T47D (cell line): ENCODE measurements around the gene IFT81.
A peak's percentile ranks its signal among the peaks of the same experiment; 100 is the strongest.
"Not testable (repeated sequence)": the region's sequence is repeated elsewhere in the genome, so short reads cannot be mapped to it uniquely, and the experiment has no call there.

Experiments used
- DNase-seq, 2 experiments: peaks; one replicate each; pipeline versions ENCODE4 v3.0.0 to v3.0.0-alpha.2; 2011 to 2012; ENCODE audit warnings: low read depth in 1 of 2, low spot score in 1 of 2
- JUND ChIP-seq: IDR thresholded peaks from 2 replicates; pipeline ENCODE4 v1.6.1; 2012; ENCODE audit warnings: low read depth
- in situ Hi-C: cut with HindIII; loops from 2 replicates; pipeline ENCODE4 v1.10.0; 2016; ENCODE audit warnings: low sequenced_read_pairs, low pct_unique_long_range_greater_than_20kb

Gene IFT81

DNA sequence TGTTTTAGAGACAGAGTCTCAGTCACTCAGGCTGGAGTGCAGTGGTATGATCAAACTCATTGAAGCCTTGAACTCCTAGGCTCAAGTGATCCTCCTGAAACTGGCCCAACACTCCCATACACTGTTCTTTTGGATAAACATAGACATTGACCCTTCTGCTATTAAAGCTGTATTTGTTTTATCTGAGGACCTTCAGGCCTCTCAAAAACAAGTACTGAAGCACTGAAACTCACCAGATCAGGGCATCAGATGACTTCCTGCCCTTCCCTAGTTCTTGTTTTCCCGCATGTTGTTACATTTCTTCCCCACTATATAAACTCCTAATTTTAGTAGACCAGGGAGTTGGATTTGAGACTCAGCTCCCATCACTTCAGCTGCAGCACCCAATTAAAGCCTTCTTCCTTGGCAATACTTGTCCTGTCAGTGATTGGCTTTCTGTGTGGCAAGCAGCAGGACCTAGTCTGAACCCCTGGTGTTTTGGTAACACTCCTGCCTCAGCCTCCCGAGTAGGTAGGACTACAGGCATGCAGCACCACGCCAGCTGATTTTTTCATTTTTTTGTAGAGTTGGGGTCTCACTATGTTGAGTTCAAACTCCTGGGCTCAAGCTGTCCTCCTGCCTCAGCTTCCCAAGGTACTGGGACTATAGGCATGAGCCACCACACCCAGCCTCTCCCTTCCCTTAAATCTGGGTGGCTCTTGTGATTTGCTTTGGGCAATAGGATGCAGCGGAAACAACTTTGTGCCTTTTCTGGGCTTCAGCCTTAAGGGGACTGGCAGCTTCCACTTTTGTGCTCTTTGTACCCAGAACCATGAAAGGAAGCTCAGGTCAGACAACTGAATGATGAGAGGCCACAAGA is 12.5 kb upstream of the IFT81 start:
- DNase-seq = no peak
- in situ Hi-C loops = no loop called here
- TF ChIP-seq JUND = no peak

DNA sequence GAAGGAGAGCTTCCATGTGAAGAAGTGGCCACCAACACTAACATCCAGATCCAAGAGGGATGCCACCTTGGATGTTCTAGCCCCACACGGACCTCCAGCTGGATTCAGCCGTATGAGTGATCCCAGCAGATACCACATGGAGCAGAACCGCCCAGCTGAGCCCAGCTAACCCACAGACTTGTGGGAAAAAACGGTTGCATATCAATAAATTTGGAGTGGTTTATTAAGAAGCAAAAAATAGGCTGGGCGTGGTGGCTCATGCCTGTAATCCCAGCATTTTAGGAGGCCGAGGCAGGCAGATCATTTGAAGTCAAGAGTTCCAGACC is 11.9 kb upstream of the IFT81 start:
- DNase-seq = no peak
- in situ Hi-C loops = no loop called here

DNA sequence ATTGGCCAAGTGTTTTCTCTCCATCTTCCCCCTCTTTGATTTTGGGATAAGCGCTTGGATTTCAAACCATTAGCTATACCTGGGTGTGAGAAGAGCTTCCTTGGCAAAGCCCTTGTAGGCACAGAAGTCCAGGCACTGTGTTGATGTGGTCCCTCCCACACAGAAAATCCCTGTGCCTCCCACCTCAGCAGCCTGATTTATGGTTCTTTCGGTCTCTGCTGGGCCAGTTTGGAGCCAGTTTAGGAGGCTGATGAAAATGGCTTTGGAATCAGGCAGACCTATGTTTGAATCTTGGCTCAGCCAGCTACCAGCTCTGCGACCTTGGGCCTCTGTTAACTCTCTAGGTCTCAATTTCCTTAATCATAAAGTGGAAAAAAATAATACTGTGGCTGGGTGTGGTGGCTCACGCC is 9.6 kb upstream of the IFT81 start:
- DNase-seq = no peak
- no peak for TF ChIP-seq JUND
- in situ Hi-C loops = no loop called here

More for the DNA sequence above, 11.9 kb upstream of the IFT81 start:
- TF ChIP-seq JUND = no peak

DNA sequence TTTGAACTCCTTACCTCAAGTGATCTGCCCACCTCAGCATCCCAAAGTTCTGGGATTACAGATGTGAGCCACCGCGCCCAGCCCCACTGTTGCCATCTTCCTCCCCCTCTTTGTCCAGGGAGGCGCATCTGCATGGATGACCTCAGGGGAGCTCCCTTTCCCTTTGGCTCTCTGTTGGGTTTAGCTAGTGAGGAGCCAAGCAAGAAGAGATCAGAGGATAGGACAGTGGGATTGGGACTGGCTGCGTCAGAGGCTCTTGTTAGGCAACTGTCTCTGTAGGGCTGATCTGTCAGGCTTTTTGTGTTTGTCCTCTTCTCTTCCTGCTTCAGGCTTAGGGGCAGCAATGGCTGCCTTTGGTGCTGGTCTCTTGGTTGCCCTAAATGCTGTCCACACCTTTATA is 8.5 kb upstream of the IFT81 start:
- in situ Hi-C loops = no loop called here
- DNase-seq = no peak
- no peak for TF ChIP-seq JUND

DNA sequence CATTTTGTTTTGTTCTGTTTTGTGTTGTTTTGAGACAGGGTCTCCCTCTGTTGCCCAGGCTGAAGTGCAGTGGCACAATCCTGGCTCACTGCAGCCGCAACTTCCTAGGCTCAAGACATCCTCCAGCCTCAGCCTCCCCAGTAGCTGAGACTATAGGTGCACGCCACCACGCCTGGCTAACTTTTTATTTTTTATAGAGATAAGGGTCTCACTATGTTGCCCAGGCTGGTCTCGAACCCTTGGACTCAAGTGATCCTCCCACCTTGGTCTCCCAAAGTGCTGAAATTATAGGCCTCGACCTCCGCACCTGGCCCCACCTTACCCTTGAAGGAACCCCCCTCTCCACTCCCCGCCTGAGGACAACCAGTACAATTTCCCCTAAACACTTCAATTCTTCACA is 7.5 kb upstream of the IFT81 start:
- in situ Hi-C loops = no loop called here
- TF ChIP-seq JUND = no peak
- no peak for DNase-seq

DNA sequence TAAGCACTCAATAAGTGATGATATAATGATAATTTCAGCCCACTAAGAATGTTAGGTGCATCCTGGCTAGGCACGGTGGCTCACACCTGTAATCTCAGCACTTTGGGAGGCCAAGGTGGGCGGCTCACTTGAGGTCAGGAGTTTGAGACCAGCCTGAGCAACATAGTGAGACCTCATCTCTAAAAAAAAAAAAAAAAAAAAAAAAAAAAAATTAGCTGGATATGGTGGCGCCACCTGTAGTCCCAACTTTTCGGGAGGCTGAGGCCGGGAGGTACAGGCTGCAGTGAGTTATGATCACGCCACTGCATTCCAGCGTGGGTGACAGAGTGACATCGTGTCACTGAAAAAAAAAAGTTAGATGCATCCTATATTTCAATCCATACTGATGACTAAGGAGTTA is 6.9 kb upstream of the IFT81 start:
- DNase-seq, in situ Hi-C loops: not testable (repeated sequence)

DNA sequence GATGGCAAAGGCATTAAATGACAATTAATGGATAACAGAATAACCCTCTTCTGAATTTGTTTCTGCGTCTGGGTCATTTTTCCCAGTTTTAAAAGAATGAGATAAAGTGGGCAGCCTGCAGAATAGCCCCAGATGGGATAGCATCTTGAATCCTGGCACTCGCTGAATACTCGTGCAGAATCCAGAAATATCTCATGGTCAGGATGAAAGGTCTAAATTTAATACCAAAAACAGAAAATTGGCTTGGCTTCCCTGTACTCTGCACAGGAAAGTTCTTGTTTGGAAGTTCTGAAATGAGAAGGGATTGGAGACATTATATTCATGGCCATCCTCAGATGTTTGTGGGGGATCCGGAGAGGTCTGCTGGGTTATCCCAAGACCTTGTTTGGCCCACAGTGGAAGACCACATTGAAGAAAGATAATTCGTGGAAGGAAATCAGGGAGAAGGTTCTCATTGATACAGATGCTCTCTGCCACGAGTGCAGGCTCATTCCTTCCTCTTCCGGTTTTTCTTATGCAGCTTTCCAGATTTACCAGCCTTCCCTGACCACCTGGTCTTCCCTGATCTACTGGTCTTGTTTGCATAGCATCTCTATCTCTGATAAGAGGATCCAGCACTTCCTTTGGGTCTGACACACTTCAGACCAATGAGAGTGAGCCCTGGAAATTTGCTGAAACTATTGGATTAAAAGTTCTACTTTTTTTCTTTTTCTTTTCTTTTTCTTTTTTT is 6.0 kb upstream of the IFT81 start:
- in situ Hi-C loops = no loop called here
- peak in 1 of 2 experiments; percentile 45 for DNase-seq
- TF ChIP-seq JUND = no peak

DNA sequence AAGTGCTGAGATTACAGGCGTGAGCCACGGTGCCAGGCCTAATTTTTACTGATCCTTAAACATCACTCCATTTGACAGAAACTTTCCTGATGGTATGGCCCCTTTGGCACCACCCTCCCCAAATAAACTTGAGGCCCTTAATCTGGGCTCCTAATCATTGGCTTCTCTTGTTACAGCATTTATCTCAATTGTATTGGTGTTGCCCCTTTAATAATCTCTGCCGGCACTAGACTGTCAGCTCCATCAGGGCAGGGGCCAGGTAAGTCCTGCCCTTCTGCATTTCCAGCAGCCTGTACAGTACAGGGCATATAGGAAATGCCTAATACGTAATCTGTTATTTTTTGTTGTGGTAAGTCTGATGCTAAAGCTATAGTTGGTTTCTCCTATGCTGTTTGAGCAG is 1.2 kb upstream of the IFT81 start:
- no peak for DNase-seq
- TF ChIP-seq JUND = no peak
- in situ Hi-C loops = no loop called here

DNA sequence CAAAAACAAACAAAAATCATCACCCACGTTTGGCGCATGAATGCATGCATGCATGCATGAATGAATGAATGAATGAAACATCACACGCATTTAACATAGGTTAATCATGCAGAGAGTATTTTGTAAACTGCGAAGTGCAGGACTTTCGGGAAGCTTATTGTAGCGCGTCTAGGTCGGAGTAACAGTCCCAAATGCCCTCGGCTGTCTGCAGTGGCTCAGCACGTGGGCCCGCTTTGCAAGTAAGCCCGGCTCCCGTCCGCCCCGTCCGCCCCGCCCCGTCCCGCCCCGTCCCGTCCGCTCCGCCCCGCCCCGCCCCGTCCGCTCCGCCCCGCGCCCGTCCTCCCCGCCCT is 263 bp upstream of the IFT81 start:
- in situ Hi-C loops = no loop called here
- TF ChIP-seq JUND = no peak
- no peak for DNase-seq

DNA sequence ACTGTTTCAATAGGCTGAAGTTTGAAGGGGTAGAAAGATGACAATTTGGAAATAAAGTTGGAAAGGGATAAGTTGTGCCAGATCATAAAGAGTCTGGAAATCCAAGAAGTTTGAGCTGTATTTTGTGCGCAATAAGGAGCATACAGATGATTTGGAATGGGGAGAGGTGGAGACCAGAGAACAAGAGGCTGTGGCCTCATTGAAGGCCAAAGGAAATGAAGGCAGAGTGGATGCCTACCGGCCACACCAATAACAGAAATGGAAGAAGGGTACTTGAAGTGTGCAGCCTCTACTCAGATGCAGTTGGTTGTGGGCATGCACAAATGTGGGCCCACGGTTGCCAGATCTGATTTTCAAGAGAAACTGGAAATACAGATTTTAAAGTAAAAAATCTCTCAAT is 2.4 kb downstream of the IFT81 start:
- in situ Hi-C loops = no loop called here
- TF ChIP-seq JUND = no peak
- no peak for DNase-seq

DNA sequence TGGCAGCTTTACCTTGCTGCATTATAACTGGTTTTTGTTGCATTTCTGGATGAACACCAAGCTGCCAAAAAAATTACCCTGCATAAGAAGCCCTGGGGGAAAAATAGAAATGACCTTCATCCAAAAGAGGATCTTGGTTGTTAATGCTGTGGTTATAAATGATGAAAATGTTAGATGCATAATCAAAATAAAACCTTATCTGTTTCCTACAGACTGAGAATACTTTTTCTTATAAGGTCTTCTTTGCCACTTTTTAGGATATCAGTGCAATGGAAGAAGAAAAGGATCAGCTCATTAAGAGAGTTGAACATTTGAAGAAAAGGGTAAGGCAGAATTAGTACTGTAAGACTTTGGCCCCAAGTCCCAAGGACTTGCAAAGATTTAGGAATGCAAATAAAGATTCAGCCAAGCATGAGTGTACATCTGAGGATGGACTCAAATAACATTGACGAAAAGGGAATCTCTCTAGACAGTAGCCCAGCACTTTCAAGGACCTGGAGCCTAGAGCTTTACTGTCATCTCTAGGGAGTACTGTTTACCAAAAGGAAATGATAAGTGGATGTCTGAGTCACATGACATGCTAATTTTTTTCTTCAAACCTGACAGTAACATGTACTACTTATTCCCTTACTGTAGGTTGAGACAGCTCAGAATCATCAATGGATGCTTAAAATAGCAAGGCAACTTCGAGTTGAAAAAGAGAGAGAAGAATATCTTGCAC is 10.7 kb downstream of the IFT81 start:
- DNase-seq = no peak
- no peak for TF ChIP-seq JUND
- in situ Hi-C loops = no loop called here

DNA sequence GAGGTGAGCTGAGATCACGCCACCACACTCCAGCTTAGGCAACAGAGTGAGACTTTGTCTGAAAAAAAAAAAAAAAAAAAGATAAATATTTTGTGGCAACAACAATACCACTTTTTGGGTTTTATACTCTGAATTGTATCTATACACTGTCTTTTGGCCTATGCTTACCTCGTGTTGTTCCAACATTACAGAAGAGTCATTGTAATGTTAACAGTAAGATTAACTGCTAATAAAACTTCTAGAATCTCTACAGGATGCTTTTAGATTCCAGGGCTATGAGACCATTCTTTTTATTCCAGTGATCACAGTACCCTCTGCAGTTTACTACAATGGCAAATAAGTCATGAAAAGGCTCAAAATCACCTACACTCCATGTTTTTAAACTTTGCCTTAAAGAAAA is 11.6 kb downstream of the IFT81 start:
- TF ChIP-seq JUND = no peak
- in situ Hi-C loops = no loop called here
- no peak for DNase-seq

DNA sequence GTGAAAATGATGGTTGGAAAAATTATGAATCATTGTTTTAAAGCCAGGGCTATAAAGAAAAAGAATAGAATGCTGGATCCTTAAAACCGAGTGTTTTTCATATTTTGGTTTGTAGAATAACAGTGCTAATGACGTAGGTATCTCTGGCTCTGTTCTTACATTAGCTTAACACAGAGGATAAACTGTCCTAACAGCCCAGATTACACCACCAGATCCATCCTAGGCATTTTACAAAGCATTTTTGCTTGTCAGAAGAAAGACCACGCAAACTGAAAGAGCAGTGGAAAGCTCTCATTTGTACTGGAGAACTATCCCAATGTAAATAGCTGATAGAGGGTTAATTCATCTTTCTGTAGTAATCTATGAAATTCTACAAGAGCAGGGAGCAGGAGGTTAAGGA is 13.6 kb downstream of the IFT81 start:
- no peak for DNase-seq
- TF ChIP-seq JUND = no peak
- in situ Hi-C loops = no loop called here
